Subcutaneous adipose tissue (tissue), 4 donors: ENCODE data around the gene PDE4B. TPM values are rescaled to one million over a fixed set of nuclear protein-coding genes. Genes with fewer than 3 reads are reported as not detected.

ENCODE experiments used
- total RNA-seq, 4 donors: library from RNA; depleted of rRNA; stranded (reverse); fragments of >200 nt; gene quantifications; one replicate each; pipeline ENCODE4 v1.1.0, GENCODE V29; 2016
- TF ChIP-seq, protein P1 (sequence below): fragments of 450-650 bp; IDR thresholded peaks from one replicate; pipeline ENCODE4 v1.5.1; 2016; ENCODE audit warnings: low read depth, mild to moderate bottlenecking, control low read depth, antibody characterized with exemption, moderate library complexity

Gene PDE4B
- total RNA-seq, 4 donors from 2014 or later: 8.5 to 31.8 (median 15.5) TPM

DNA sequence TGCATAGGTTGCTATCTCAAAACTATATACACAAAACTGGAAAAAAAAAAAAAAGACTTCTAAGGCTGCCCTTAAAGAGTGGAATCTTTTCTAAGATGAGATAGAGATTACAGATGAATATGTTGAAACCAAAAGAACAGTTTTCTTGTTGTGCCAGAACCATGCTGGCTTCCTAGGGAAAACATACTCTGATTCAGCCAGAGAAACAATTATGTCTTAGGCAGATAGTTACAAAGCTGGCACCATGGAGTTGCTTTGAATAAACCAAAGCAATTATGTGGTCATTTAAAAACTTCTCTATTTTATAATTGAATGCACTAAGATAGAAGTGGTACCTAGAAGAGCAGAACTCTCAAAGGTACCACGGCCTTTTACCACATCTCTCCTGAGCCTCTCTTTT is 341.3 kb downstream of the PDE4B start:
- TF ChIP-seq, protein P1, sequence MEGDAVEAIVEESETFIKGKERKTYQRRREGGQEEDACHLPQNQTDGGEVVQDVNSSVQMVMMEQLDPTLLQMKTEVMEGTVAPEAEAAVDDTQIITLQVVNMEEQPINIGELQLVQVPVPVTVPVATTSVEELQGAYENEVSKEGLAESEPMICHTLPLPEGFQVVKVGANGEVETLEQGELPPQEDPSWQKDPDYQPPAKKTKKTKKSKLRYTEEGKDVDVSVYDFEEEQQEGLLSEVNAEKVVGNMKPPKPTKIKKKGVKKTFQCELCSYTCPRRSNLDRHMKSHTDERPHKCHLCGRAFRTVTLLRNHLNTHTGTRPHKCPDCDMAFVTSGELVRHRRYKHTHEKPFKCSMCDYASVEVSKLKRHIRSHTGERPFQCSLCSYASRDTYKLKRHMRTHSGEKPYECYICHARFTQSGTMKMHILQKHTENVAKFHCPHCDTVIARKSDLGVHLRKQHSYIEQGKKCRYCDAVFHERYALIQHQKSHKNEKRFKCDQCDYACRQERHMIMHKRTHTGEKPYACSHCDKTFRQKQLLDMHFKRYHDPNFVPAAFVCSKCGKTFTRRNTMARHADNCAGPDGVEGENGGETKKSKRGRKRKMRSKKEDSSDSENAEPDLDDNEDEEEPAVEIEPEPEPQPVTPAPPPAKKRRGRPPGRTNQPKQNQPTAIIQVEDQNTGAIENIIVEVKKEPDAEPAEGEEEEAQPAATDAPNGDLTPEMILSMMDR: no peak

DNA sequence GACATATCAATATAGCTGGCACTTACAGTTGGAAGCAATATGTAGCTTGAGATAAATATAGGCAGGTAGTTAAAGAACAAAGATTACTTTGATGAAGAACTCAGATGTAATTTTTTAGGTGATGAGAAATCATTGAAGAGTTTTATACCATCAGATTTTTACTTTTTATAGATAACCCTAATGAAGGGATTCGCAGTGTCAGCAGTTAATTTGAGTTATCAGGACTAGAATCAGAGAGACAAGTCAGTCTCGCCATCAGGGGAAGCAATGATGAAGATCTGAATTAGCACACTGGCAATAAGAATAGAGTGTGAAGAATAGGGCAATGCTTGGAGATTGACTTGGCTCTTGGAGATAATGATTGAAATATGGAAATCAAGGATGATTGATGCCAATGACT is 342.5 kb downstream of the PDE4B start:
- TF ChIP-seq, protein P1: no peak

DNA sequence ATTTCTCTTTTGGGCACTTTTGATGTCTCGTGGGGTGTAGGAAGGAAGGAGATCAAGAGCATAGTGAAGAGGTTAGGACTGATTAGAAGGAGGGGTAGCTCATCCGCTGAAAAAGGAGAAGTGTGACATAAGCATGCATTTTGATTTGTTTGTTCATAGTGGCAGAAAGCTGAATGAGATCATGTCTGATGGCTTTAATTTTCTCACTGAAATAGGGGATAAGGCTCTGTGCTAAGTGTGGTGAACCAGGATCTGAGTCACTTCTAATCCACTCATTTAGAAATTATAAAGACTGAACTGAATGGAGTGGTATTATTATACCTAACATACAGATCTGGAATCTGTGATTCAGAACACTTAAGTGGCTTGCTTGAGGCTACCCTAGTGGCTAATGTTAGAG is 344.5 kb downstream of the PDE4B start:
- TF ChIP-seq, protein P1: no peak

DNA sequence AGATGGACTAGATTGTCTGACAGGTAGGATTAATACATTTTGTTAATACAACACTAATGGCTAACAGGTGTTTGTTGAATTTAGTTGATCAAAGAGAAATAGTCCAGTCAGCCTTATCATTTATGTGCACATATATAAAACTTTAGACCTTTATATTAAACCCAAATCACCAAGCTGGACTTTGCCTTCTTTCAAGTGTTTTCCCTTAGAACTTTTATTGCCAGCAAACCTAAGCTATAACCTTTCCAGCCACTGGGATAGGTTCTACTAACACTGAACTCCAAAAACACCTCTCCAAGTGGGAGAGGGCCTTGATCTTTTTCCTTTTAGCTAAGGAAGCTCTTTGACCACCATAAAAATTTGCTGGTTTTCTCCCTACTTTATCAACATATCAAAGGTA is 345.9 kb downstream of the PDE4B start:
- TF ChIP-seq, protein P1: no peak

DNA sequence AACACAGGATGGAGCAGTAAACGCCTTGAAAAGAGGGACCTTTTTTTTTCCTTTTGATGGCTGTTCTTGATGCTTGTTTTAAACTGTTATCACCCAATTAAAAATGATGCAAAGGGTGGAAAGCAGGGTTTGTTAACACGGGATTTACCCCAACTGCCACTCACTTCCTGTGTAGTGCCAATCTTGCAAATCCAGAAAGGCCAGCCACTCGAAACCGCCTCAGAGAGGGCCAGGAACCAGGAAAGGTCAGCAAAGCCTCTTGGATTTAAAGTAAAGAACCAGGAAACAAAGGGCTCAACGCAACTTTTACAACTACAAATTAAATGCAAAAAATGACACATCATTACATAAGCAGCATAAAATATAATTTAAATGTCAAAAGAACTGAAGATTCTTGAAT is 347.4 kb downstream of the PDE4B start:
- TF ChIP-seq, protein P1: no peak

DNA sequence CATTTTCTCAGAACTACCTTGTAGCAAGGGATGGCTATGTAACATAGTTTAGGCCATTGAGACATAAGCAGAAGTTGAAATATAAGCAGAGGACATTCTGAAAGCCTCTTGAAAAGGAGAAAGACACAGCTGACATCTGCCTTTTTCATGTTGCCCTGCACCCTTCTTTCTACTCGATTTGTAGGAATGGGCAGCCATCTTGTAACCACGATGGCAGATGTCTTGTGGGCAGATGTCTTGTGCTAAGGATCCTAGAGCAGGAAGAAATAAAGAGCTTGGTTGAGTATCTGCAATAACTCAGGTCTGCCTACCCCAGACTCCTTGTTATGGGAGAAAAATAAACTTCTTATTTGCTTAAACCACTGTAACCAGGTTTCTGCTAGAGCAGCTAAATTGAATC is 351.0 kb downstream of the PDE4B start:
- TF ChIP-seq, protein P1: no peak

DNA sequence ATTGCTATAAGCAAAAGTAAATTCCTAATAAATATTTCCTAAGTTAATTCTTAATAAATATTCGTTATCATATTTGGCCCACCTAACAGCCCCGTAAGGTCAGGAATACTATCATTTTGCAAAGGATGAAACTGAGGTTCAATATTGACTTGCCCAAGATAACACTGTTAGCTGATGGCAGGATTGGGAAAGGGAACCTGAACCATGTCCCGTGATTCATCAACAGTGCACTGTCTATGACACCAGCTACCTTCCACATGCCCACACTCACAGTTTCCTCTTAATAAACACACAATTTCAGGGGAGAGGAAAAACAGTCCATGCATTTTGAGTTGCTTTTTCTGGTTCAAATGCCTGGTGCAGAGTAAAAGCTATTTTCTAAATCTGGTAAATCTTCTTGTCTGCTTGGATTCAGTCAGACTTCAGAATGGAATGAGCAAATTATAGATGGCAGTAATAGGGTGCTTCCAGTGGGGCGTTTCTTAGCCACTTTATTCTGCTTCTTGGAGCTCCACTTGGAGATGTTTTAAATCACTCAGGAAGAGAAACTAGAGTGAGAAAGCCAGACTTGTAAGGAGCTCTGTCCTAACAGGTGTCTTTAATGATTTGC is 354.6 kb downstream of the PDE4B start:
- TF ChIP-seq, protein P1: no peak
